A172 (cell line): ENCODE measurements around the gene SP3. TPM values are rescaled to one million over a fixed set of nuclear protein-coding genes. Genes with fewer than 3 reads are reported as not detected.
"Not testable (repeated sequence)": the region's sequence is repeated elsewhere in the genome, so short reads cannot be mapped to it uniquely, and the experiment has no call there.

Source experiments
- DNase-seq: peaks from one replicate; pipeline ENCODE4 v3.0.0-alpha.2; 2015; ENCODE audit warnings: low spot score
- total RNA-seq: library from RNA; depleted of rRNA; stranded (reverse); fragments of >200 nt; shearing (Covaris generic); gene quantifications from 2 replicates; pipeline ENCODE4 v1.2.3, GENCODE V29; 2014

The SP3 gene
- total RNA-seq, 1 experiment from 2014 or later, result 89.7 TPM

DNA sequence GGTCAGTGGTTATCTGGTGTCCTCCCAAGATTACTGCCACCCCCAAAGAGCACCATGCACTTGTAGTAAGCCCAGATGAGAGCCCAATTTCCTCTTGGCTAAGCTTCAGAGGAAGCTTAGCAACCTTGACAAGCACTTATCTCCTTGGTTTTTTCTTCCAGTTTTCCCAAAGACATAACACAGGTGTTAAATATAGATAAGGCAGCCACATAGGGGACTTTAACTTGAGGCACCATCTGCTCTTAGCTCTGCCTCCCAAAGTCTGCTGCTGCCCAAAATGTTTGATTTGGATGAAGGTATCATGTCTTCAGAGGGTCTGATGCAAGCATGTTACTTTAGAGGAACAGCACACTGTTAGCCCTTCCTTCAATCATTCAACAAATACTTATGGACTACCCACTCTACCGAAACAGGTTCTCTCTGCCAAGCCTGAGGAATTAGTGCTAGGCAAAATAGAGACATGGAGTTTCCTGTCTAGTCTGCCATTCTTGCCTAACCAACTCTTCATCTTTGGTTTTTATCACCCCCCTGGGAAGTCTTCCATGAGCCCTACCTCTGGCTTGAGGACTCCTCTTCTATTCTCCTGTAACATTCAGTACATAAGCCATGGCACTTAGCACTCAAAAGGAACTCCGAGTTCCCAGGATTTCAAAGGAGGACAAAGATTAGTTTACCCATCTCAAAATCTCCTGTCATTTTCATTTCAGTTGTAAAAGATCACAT lies 73.7 kb downstream of the SP3 start:
- DNase-seq, result no peak

DNA sequence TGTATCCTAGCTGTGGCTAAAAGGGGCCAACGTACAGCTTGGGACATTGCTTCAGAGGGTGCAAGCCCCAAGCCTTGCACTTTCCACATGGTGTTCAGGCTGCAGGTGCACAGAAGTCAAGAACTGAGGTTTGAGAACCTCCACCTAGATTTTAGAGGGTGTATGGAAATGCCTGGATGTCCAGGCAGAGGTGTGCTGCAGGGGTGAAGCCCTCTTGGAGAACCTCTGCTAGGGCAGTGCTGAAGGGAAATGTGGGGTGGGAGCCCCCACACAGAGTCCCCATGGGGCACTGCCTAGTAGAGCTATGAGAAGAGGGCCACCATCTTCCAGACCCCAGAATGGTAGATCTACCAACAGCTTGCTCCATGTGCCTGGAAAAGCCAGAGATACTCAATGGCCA lies 75.7 kb downstream of the SP3 start:
- not testable (repeated sequence) for DNase-seq

GRCh38 chr2:173886613-173887012 lies 78.6 kb downstream of the SP3 start:
- DNase-seq, result no peak

GRCh38 chr2:173884025-173884802 lies 81.0 kb downstream of the SP3 start:
- peak; percentile 60 for DNase-seq

GRCh38 chr2:173881886-173882285 lies 83.3 kb downstream of the SP3 start:
- peak; percentile 6 for DNase-seq

- no peak for DNase-seq
Measured at GRCh38 chr2:173881461-173881860, 83.7 kb downstream of the SP3 start.

- DNase-seq, result no peak
Measured at GRCh38 chr2:173880561-173880960, 84.6 kb downstream of the SP3 start.

GRCh38 chr2:173876833-173877413 lies 88.2 kb downstream of the SP3 start:
- no peak for DNase-seq

GRCh38 chr2:173874894-173875237 lies 90.3 kb downstream of the SP3 start:
- no peak for DNase-seq

DNA sequence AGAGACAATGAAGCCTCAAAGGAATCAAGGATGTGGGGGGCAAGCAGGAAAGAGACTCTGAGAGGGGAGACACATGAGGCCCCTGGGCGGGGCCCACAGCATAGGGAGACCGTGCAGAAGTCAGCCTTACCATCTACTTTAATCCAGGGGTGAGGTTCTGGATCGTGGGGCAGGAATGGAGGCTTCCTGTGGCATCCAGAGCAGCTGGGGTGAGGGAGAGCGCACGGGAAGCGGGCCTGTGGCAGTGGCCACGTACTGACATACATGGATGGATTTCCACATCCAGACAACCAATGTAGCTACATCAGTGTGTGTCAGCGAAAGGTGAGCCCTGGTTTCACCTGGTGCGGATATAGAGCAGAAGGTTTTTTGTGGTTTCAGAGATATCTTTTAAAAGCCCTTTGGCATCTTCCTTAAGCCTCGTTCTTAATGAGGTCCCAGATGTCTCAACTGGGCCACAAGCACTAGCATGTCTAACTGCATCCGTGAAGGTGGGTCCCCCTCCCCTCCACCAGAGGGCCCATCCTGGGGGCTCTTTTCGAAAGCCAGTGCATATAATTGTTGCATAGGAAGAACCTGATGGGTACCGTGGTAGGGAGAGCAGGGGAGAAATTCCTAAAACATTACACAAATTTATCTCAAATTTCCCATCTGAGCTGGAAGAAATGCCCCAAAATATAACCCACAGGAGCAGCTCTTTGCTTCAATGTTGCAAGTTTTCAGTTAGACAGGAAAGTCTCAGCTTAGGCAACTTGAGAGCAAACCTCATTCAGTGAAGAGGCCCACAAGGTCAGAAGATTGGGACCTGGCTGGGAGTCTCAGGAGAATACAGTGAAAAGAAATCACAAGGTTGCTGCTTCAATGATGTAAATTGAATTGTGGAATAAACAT lies 90.9 kb downstream of the SP3 start:
- DNase-seq, result no peak

DNA sequence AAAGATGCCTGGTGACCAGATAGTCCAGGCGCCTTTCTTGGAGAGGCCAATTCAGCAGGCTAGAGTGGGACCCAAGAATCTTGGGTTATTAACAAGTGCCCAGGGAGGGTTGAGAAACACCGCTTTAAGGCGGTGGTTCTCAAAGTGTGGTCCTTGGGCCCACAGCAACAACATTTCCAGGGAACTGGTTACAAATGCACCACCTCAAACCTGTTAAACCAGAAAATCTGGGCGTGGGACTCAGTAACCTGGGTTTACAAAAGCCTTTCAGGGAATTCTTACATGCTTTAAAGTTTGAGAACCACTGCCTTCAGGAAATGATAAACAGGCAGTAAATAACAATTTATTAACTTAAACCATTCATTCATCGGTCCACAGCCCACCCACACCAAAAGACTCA lies 92.5 kb downstream of the SP3 start:
- DNase-seq, result no peak

DNA sequence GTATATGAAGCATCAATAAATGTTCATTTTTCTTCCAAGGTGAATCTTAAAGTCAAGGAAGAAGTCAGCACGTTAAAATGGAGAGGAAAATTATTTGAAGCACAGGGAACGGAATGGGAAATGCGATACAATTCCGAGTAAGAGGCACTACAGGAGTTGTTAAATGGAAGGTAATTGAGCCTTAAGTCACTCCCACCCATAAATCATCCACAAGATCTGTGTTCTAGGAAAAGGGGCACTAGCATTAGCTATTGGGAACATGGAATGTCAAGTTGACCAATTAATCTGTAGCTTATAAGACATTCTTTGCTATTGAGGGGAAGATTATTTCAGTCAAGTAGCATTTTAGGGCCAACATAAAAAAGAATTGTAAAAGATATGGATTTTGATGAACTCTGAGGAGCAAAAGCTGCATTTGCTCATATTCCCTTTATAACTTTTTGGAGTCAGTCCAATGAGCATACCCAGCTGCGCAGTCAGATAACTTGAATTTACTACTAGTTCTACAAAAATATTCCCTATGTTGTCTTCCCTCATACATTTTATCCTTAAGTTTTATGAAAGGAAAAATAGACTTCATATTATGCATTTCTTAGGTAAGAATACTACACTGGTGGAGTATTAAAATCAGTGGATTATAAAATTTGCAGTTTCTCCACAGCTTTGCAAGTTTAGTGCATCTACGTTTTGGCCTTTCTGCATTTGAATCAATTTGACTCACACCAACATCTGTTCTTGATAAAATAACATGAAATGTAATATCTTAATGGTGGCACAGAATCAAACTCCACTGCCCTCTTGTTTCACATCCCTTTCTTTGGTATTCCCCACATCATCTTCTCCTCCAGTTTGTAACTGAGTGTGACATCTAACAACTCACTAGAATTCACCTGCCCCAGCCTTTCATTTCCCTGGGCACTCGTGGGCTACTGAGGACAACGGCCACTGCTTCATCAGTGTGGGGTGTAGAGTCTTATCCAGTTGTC lies 95.6 kb downstream of the SP3 start:
- DNase-seq, result no peak

- no peak for DNase-seq
Measured at GRCh38 chr2:173868406-173868805, 96.8 kb downstream of the SP3 start.

GRCh38 chr2:173866874-173867618 lies 98.1 kb downstream of the SP3 start:
- no peak for DNase-seq

- no peak for DNase-seq
Measured at GRCh38 chr2:173865971-173866873, 99.0 kb downstream of the SP3 start.

DNA sequence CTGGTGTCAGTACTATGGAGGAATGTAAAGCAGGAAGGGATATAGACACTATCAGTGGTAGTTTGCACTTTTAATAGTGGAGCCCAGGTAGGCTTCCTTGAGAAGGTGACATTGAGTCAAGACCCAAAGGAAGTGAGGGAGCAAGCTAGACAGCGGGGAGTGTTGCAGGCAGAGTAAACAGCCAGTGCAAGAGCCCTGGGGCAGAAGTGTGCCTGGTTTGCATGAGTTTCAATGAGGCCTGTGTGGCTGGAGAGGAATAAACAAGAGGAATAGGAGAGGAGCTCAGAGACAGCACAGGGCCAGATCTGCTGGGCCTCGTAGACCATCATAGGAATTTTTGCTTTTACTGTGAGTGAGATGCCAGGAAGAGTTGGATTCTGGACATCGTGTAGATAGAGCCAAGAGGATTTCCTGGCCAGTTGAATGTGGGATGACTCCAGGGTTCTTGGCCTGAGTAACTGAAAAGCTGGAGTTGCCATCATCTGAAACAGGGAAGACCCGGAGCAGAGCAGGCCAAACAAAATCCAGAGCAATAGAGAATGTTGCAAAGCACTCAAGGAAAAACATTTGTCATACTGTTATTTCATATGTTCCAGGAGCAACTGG lies 102.5 kb downstream of the SP3 start:
- DNase-seq, result no peak

GRCh38 chr2:173860566-173860965 lies 104.6 kb downstream of the SP3 start:
- no peak for DNase-seq

DNA sequence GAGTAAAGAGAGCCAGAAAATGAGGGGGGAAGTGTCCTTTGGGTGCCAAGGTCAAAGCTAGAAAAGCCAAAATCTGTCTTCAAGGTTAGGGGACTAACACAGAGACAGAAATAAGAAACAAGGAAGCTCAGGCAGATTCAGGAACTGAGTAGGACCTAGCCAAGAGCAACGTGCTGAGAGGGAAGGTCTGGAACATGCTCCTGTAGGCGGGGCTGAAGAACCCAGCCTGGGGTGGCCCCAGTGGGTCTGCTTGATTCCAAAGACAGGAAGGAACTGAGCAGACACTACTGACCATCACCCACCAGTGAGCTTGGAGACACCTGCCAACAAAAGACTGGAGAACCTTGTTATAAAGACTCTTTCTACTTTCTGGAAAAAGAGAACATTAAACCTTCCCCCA lies 105.1 kb downstream of the SP3 start:
- no peak for DNase-seq
